Measurements from ENCODE around the gene CLDN18.

GRCh38 chr3:138060792-138061191 is 50.8 kb downstream of the CLDN18 start:
- TF ChIP-seq CTCF (IDR thresholded peaks at IDR 0.05; ENCODE audit: low read length) (no peak), EZH2phosphoT487 (IDR thresholded peaks at IDR 0.05; ENCODE audit: low read length) (no peak)

Data from MM.1S (cell line).